NCI-H146 treated with DMSO at 0.1 percent for 48 hours (cell line): Measurements from ENCODE around the gene FGF14.

ENCODE experiments used
- DNase-seq: peaks from one replicate; lab custom pipeline; 2025; ENCODE audit not compliant: unreplicated experiment; lab: John Stamatoyannopoulos, UW

Gene FGF14

DNA sequence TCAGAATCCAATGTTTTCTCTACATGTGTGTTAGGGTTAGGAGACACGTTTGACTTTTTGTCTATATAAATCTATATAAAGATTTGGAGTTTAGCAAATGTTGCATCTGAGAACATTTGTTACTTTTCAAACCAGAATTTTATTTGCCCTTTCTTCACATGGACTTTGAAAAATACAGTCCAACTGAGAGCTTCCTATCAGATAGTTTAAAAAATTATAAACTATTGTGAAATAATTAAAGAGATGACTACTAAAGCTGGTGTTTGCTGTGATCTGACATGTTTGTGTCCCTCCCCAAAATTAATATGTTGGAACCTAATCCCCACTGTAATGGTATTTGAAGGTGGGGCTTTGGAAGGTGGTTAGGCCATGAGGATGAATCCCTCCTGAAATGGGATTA, 652.3 kb downstream of the FGF14 start:
- DNase-seq, result no peak

- DNase-seq, result no peak
Measured at GRCh38 chr13:101747039-101747438, 654.8 kb downstream of the FGF14 start.

DNA sequence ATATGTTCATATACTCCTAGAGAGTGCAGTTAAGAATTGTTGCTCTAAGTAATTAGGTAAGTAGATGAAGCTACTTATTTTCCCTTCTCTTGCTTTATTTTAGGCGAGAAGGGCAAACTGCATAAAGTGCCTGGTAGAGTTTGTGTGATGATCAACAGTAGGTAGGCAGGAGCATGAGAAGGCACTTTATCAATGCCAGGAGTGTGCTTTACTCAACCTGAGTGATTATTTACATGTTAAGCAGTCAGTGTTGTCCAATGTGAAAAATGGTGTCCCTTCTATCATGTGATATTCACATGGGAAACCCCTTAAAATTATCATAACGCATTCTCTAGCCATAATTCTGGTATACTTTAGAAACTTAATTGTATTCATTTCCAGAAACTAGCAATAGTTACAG, 655.3 kb downstream of the FGF14 start:
- DNase-seq, result no peak

DNA sequence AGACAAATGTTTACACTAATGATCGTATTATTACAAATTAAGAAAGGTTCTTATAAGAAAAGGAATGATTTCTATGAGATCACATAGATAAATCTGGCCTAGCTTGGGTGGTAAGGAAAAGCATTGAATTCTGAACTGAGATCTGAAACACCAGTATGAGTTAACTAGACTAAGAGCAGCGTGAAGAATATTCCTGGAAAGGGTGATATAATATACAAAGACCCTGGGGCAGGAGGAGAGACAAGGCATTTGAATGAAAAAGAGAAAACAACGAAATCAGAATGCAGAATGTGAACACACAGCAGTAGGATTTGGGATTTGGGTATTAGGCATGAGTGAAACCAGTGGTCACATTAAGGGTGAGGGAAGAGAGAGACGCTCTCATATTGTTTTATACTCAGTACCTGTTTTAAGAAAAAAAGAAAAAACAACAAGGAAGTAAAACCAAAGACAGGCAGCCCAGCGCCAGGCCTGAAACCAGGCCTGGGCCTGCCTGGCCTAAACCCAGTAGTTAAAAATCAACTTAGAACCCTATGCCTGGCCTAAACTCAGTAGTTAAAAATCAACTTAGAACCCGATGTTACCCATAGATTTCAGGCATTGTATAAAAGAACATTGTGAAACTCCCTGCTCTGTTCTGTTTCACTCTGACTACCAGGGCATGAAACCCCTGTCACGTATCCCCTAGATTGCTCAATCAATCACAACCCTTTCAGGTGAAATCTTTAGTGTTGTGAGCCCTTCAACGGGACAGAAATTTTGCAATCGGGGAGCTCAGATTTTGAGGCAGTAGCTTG, 662.3 kb downstream of the FGF14 start:
- no peak for DNase-seq

- no peak for DNase-seq
Measured at GRCh38 chr13:101738336-101738735, 663.5 kb downstream of the FGF14 start.

GRCh38 chr13:101736566-101736965, 665.3 kb downstream of the FGF14 start:
- DNase-seq, result peak; percentile 45

GRCh38 chr13:101730420-101731000, 671.3 kb downstream of the FGF14 start:
- DNase-seq, result no peak

GRCh38 chr13:101728615-101729014, 673.2 kb downstream of the FGF14 start:
- no peak for DNase-seq

- DNase-seq, result no peak
Measured at GRCh38 chr13:101728021-101728420, 673.8 kb downstream of the FGF14 start.

GRCh38 chr13:101727118-101727517, 674.7 kb downstream of the FGF14 start:
- DNase-seq, result no peak

- DNase-seq, result no peak
Measured at GRCh38 chr13:101726681-101727080, 675.2 kb downstream of the FGF14 start.

GRCh38 chr13:101718496-101718895, 683.4 kb downstream of the FGF14 start:
- no peak for DNase-seq

GRCh38 chr13:101717353-101717752, 684.5 kb downstream of the FGF14 start:
- no peak for DNase-seq

DNA sequence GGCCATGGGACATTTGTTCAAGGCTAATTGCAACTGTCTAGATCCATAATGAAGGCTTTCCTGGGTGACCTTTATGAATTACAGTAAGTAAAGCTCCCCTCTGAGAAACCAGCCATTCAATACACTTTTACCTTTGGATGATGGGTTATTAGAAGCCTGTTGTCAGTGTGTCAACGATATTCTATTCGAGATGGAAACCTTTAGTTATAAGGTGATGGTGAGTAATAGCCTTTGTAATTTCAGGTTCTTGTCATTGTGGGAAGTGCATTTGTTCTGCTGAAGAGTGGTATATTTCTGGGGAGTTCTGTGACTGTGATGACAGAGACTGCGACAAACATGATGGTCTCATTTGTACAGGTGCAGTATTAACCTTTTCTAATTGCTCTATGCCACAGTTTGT, 687.7 kb downstream of the FGF14 start:
- peak; percentile 79 for DNase-seq

GRCh38 chr13:101712026-101712348, 689.9 kb downstream of the FGF14 start:
- no peak for DNase-seq

- no peak for DNase-seq
Measured at GRCh38 chr13:101711307-101712025, 690.4 kb downstream of the FGF14 start.

GRCh38 chr13:101709952-101710351, 691.9 kb downstream of the FGF14 start:
- DNase-seq, result peak; percentile 57

- no peak for DNase-seq
Measured at GRCh38 chr13:101708115-101708514, 693.7 kb downstream of the FGF14 start.

DNA sequence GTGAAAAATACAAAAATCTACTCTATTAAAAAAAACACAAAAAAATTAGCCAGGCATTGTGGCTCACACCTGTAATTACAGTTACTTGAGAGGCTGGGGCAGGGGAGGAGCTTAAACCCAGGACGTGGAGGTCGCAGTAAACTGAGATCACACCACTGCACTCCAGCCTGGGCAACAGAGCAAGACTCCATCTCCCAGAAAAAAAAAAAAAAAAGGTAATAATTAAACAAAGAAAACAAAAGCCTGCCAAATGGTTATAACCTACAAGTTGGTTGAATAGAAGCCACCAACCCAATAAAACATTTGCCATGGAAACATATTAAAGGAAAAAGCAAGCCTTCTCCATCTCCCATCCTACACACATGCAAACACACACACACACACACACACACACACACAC, 694.2 kb downstream of the FGF14 start:
- no peak for DNase-seq

DNA sequence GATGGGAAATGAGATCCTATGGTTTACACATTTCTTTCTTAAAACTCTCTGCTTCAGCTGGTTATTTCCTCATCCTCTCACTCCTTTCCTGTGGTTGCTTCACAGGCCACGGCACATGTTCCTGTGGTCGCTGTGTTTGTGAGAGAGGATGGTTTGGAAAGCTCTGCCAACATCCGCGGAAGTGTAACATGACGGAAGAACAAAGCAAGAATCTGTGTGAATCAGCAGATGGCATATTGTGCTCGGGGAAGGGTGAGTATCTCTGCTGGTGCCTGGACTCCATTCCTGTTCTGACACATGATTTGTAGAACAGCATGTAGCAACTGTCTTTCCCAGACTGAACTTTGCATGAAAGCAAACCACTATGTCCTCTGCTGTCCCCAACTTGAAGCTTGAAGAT, 695.2 kb downstream of the FGF14 start:
- DNase-seq, result no peak

- no peak for DNase-seq
Measured at GRCh38 chr13:101703838-101704237, 698.0 kb downstream of the FGF14 start.

- no peak for DNase-seq
Measured at GRCh38 chr13:101703081-101703480, 698.8 kb downstream of the FGF14 start.
